Esophagus muscularis mucosa (tissue), 4 donors: ENCODE data around the gene UFSP1.

Experiments used
- EP300 ChIP-seq: sonication (generic); formaldehyde crosslinking; IDR thresholded peaks from one replicate; pipeline ENCODE4 v1.6.1; 2017; ENCODE audit warnings: antibody characterized with exemption
- POLR2A ChIP-seq: fragments of 450-650 bp; IDR thresholded peaks from one replicate; pipeline ENCODE4 v1.6.1; 2017; ENCODE audit warnings: antibody characterized with exemption, moderate library complexity, mild to moderate bottlenecking, low read depth
- TF ChIP-seq, protein P1 (sequence below), 3 experiments: fragments of 200-600 bp in 2 of 3; fragments of 450-650 bp in 1 of 3; sonication (generic) in 2 of 3; IDR thresholded peaks; one replicate each; pipeline ENCODE4 v1.5.1; 2017 to 2019; ENCODE audit warnings: antibody characterized with exemption in 3 of 3, mild to moderate bottlenecking in 2 of 3, moderate library complexity in 1 of 3

GRCh38 chr7:100859856-100860255 lies 29.7 kb downstream of the UFSP1 start:
- TF ChIP-seq, protein P1, sequence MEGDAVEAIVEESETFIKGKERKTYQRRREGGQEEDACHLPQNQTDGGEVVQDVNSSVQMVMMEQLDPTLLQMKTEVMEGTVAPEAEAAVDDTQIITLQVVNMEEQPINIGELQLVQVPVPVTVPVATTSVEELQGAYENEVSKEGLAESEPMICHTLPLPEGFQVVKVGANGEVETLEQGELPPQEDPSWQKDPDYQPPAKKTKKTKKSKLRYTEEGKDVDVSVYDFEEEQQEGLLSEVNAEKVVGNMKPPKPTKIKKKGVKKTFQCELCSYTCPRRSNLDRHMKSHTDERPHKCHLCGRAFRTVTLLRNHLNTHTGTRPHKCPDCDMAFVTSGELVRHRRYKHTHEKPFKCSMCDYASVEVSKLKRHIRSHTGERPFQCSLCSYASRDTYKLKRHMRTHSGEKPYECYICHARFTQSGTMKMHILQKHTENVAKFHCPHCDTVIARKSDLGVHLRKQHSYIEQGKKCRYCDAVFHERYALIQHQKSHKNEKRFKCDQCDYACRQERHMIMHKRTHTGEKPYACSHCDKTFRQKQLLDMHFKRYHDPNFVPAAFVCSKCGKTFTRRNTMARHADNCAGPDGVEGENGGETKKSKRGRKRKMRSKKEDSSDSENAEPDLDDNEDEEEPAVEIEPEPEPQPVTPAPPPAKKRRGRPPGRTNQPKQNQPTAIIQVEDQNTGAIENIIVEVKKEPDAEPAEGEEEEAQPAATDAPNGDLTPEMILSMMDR (IDR thresholded peaks at IDR 0.05): no peak
- TF ChIP-seq EP300 (no peak), POLR2A (no peak)
